Muscle of leg (tissue), 11 donors: ENCODE results near the gene PLEK. TPM values are rescaled to one million over a fixed set of nuclear protein-coding genes. Genes with fewer than 3 reads are reported as not detected.
"Not testable (repeated sequence)": the region's sequence is repeated elsewhere in the genome, so short reads cannot be mapped to it uniquely, and the experiment has no call there.

Experiments used
- DNase-seq: peaks from one replicate; pipeline ENCODE4 v3.0.0; 2013
- H3K27ac ChIP-seq: one replicate; pipeline ENCODE4 v1.5.1; 2013; ENCODE audit warnings: mild to moderate bottlenecking, low read length, control low read depth
- H3K27me3 ChIP-seq: one replicate; pipeline ENCODE4 v1.6.1; 2013; ENCODE audit warnings: low read length; ENCODE audit not compliant: control insufficient read depth, insufficient read depth
- H3K36me3 ChIP-seq: one replicate; pipeline ENCODE4 v1.6.1; 2013; ENCODE audit warnings: low read length; ENCODE audit not compliant: control insufficient read depth, insufficient read depth
- H3K4me1 ChIP-seq: one replicate; pipeline ENCODE4 v1.6.1; 2013; ENCODE audit warnings: low read length; ENCODE audit not compliant: control insufficient read depth, insufficient read depth
- H3K4me3 ChIP-seq: one replicate; pipeline ENCODE4 v1.5.1; 2013; ENCODE audit warnings: low read length, control low read depth
- H3K9me3 ChIP-seq: replicated peaks from 2 replicates; pipeline ENCODE4 v1.6.1; 2013; ENCODE audit warnings: low read depth, low read length; ENCODE audit not compliant: control insufficient read depth
- WGBS: methylation state at CpG from one replicate; pipeline ENCODE4 v1.1.5; 2013; ENCODE audit warnings: missing lambda C conversion rate; ENCODE audit not compliant: insufficient coverage; 5-methylcytosine and 5-hydroxymethylcytosine counted together
- polyA plus RNA-seq, 8 donors: library from polyadenylated mRNA; unstranded; fragments of 120-200 nt; gene quantifications; one replicate each; pipeline versions ENCODE4 v1.2.1 to v1.2.3, GENCODE V29; 2013; ENCODE audit warnings: inconsistent platforms in 1 of 8, low replicate concordance in 1 of 8; ENCODE audit not compliant: insufficient read length in 8 of 8, insufficient read depth in 1 of 8
- total RNA-seq: library from RNA; stranded (reverse); fragments of 120-200 nt; gene quantifications from one replicate; pipeline ENCODE4 v1.2.4, GENCODE V29; 2013

Gene PLEK
- total and polyA plus RNA-seq, 9 donors, result 4.4 to 7.6 (median 5.4) TPM

DNA sequence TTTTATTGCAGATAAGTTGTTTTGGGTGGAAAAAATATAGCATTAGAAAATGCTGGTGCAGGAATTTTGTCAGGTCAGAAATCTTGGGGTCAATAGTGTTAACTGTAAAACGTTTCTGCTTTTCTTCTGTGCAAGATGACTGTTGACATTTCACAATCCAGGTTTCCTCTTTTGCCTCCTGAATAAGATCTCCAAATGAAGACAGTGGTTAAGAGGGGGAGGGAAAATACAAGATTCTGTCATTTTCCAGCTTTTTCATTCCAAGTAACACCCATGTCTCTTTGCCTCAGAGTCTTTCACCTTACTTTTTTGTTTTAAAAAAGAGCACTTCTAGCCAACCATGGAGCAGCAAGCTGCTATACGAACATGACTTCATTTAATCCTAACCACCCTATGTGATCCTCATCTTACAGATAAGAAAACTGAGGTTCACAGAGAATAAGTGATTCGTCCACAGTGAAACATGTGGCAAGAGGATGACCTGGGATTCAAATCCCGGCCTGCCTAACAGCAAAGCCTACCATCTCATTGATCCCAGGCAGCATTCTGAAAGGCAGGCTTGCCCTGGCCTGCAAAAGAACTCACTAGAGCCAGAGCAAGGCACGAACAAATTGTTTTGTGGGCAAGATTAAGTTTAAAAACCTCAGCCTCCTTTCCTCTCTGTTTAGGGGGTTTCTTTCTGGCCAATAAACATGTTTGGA, 3.0 kb downstream of the PLEK start:
- Histone ChIP-seq H3K4me3 (no peak overlapping the region), H3K27me3 (no peaks in the 10 kb centered on the region), H3K9me3 (no peaks in the 10 kb centered on the region), H3K4me1 (no peaks in the 10 kb centered on the region), H3K36me3 (no peaks in the 10 kb centered on the region), H3K27ac (no peak overlapping the region)
- 29% methylated on average over 1 of the region's 5 CpGs for WGBS
- peak; percentile 64 for DNase-seq

GRCh38 chr2:68368654-68369336, 3.7 kb downstream of the PLEK start:
- DNase-seq, result no peak
- Histone ChIP-seq H3K27ac (no peak overlapping the region), H3K4me1 (no peaks in the 10 kb centered on the region)

DNA sequence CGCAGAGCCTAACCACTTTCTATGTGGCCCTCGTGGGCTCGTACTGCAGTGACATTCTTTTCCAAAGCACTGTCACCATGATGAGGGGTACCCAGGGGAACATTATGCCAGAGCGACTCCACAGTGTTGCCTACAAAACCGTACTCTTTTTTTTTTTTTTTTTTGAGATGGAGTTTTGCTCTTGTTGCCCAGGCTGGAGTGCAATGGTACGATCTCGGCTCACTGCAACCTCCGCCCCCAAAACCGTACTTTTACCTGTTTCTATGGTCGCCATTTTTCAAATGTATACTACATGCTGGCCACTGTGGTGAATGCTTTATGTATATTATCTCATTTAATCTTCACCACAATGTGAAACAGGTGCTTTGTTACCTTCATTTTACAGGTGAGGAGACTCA, 4.3 kb downstream of the PLEK start:
- WGBS, result 80% methylated on average over 3 of the region's 10 CpGs
- H3K9me3 ChIP-seq, result no peaks in the 10 kb centered on the region
- no peak overlapping the region for H3K27ac ChIP-seq
- no peaks in the 10 kb centered on the region for H3K27me3 ChIP-seq
- DNase-seq, result no peak
- no peak overlapping the region for H3K4me3 ChIP-seq
- H3K4me1 ChIP-seq, result no peaks in the 10 kb centered on the region
- H3K36me3 ChIP-seq, result no peaks in the 10 kb centered on the region

More at GRCh38 chr2:68368654-68369336, 3.7 kb downstream of the PLEK start:
- Histone ChIP-seq H3K4me3 (no peak overlapping the region), H3K9me3 (no peaks in the 10 kb centered on the region), H3K27me3 (no peaks in the 10 kb centered on the region), H3K36me3 (no peaks in the 10 kb centered on the region)
- WGBS, result 87% methylated on average over 3 of the region's 6 CpGs

- Histone ChIP-seq H3K4me1 (no peaks in the 10 kb centered on the region), H3K27me3 (no peaks in the 10 kb centered on the region), H3K4me3 (no peak overlapping the region), H3K9me3 (no peaks in the 10 kb centered on the region), H3K27ac (no peak overlapping the region), H3K36me3 (no peaks in the 10 kb centered on the region)
- WGBS, result 71% methylated on average over 1 of the region's 1 CpG
- DNase-seq, result no peak
Measured at GRCh38 chr2:68371138-68371537, 6.1 kb downstream of the PLEK start.

GRCh38 chr2:68371581-68371980, 6.5 kb downstream of the PLEK start:
- H3K4me1 ChIP-seq, result no peaks in the 10 kb centered on the region
- H3K9me3 ChIP-seq, result no peaks in the 10 kb centered on the region
- H3K27ac ChIP-seq, result no peak overlapping the region
- H3K4me3 ChIP-seq, result no peak overlapping the region
- no peaks in the 10 kb centered on the region for H3K27me3 ChIP-seq
- DNase-seq, result no peak
- H3K36me3 ChIP-seq, result no peaks in the 10 kb centered on the region
- WGBS, result 59% methylated on average over 3 of the region's 3 CpGs

DNA sequence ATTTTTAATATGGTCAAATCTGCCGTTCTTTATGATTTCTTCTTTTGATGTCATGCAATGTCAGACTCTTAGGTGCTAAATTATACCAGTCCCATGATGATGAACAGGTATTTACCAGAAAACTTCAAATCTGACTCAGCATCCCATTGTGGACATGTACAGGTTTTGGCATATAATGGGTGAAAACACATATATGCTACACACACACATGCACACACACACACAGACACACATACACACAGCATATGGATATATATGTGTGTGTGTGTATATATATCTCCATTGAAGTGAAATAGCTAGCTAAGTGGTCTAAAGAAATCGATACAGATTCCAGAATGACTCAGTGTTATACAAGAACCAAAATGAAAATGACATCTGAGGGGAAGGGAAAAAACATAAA, 7.4 kb downstream of the PLEK start:
- DNase-seq, result no peak
- no peaks in the 10 kb centered on the region for H3K9me3 ChIP-seq
- H3K27ac ChIP-seq, result no peak overlapping the region

DNA sequence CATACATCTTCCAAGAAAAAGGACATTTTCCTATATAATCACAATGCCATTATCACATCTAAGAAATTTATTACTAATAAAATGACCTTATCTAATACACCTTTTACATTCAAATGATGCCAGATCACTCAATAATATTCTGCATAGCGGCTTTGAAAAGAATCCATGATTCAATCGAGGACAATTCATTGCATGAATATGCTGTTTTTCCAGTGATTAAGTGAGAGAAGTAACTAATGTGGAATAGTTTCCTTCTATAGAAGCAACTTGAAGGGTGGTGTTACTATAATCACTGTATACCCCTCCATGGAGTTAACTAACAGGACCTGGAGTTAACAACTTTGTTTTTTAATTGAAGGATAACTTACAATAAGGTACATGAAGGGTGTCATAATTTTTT, 9.1 kb downstream of the PLEK start:
- Histone ChIP-seq H3K27ac (no peak overlapping the region), H3K9me3 (no peaks in the 10 kb centered on the region), H3K4me1 (no peaks in the 10 kb centered on the region), H3K36me3 (no peaks in the 10 kb centered on the region), H3K27me3 (no peaks in the 10 kb centered on the region), H3K4me3 (no peak overlapping the region)
- no peak for DNase-seq
- WGBS, result no CpG with 5 or more reads among the region's 2 CpGs

More for the DNA sequence above, 7.4 kb downstream of the PLEK start:
- H3K4me1 ChIP-seq, result no peaks in the 10 kb centered on the region
- H3K4me3 ChIP-seq, result no peak overlapping the region
- no peaks in the 10 kb centered on the region for H3K36me3 ChIP-seq
- no CpG with 5 or more reads among the region's 2 CpGs for WGBS
- H3K27me3 ChIP-seq, result no peaks in the 10 kb centered on the region

GRCh38 chr2:68375582-68375981, 10.5 kb downstream of the PLEK start:
- no peak overlapping the region for H3K4me3 ChIP-seq
- H3K4me1 ChIP-seq, result no peaks in the 10 kb centered on the region
- no peaks in the 10 kb centered on the region for H3K9me3 ChIP-seq
- H3K27me3 ChIP-seq, result no peaks in the 10 kb centered on the region
- H3K36me3 ChIP-seq, result no peaks in the 10 kb centered on the region
- H3K27ac ChIP-seq, result no peak overlapping the region
- DNase-seq, result no peak

GRCh38 chr2:68377137-68377780, 12.2 kb downstream of the PLEK start:
- H3K4me3 ChIP-seq, result no peak overlapping the region
- H3K9me3 ChIP-seq, result no peaks in the 10 kb centered on the region
- no peak for DNase-seq
- no peak overlapping the region for H3K27ac ChIP-seq
- WGBS, result no CpG with 5 or more reads among the region's 3 CpGs
- H3K4me1 ChIP-seq, result no peaks in the 10 kb centered on the region
- H3K36me3 ChIP-seq, result no peaks in the 10 kb centered on the region
- H3K27me3 ChIP-seq, result no peaks in the 10 kb centered on the region

DNA sequence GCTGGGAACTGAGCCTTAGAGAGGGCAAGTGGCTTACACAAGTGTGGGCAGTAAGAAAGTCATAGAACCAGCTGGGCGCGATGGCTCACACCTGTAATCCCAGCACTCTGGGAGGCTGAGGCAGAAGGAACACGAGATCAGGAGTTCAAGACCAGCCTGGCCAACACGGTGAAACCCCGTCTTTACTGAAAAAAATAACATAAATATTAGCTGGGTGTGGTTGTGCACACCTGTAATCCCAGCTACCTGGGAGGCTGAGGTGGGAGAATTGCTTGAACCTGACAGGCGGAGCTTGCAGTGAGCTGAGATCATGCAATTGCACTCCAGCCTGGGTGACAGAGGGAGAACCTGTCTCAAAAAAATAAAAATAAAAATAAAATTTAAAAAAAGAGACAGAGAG, 13.7 kb downstream of the PLEK start:
- H3K27ac ChIP-seq, H3K4me1 ChIP-seq, H3K36me3 ChIP-seq, H3K27me3 ChIP-seq, H3K9me3 ChIP-seq, DNase-seq, H3K4me3 ChIP-seq: not testable (repeated sequence)
- whole genome bisulfite sequencing, result 63% methylated on average over 3 of the region's 6 CpGs
